Glomerular endothelial cell (primary cell): ENCODE results near the gene TLX3. TPM values are rescaled to one million over a fixed set of nuclear protein-coding genes. Genes with fewer than 3 reads are reported as not detected.

Experiments
- DNase-seq: peaks from one replicate; pipeline ENCODE4 v3.0.0-alpha.2; 2011; ENCODE audit warnings: low read depth, low spot score; ENCODE audit errors: extremely low read depth
- total RNA-seq: library from RNA; depleted of rRNA; stranded (reverse); fragments of >200 nt; gene quantifications from 2 replicates; pipeline ENCODE4 v1.2.3, GENCODE V29; 2015

The TLX3 gene
- total RNA-seq, 1 donor from 2014 or later: not detected

- DNase-seq: no peak
Measured at GRCh38 chr5:171300358-171300757, 8.7 kb upstream of the TLX3 start.

GRCh38 chr5:171306166-171306565 lies 2.9 kb upstream of the TLX3 start:
- no peak for DNase-seq

- DNase-seq: no peak
Measured at GRCh38 chr5:171306781-171307591, 2.1 kb upstream of the TLX3 start.

DNA sequence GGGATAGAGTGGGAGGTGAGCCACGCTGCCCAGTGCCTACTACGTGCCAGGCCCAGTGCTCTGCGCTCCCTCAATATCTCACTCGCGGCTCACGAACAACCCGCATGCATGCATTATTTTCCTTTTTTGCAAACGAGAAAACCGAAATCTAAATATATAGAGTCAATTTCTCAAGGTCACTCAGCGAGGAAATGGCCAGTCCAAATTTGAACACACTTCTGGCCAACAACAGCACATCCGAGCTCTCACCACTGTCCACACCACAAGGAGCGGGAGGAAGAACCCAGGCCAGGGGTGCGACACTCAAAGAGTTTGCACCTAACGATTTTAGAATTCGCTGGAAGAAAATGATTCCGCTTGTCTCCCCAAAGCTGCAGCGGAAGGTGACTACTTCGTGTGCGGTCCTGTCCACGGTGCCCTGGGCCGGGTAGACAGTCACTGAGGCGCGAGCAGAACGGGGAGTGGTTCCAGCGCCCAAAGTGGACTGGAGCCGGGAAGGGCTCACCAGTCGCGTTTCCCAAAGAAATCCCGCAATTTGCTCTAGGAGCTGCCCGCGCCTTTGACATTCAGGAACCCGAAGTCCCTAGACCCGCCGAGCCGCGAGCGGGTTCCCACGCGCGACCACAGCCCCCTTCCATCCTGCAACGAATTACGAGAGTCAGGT lies 1.1 kb upstream of the TLX3 start:
- DNase-seq: no peak

GRCh38 chr5:171309276-171310211 lies 496 bp downstream of the TLX3 start:
- DNase-seq: no peak

- DNase-seq: no peak
Measured at GRCh38 chr5:171310212-171310818, 1.3 kb downstream of the TLX3 start.

DNA sequence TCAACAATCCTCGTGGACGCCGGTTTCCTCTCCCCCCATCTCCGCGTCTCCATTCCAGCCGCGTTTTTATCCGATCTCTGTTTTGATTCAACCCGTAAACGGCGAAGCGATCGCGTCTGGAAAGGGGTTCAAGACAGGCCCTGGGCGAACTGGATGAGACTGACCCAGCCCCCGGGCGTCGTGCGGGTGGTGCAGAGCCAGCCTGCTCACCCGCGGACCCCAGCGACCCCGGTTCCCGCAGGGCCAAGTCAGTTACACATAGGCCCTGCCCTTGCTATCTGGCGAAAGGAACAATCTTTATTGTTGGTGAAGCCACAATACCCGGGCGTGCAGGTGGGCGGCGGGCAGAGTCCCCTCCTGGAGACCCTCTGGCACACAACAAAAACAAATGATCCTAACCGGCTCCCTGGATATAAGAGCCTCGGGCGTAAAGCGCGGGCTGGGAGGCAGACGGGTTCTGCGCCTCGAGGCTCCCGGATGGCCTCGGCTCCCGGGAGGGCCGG lies 1.8 kb downstream of the TLX3 start:
- no peak for DNase-seq

DNA sequence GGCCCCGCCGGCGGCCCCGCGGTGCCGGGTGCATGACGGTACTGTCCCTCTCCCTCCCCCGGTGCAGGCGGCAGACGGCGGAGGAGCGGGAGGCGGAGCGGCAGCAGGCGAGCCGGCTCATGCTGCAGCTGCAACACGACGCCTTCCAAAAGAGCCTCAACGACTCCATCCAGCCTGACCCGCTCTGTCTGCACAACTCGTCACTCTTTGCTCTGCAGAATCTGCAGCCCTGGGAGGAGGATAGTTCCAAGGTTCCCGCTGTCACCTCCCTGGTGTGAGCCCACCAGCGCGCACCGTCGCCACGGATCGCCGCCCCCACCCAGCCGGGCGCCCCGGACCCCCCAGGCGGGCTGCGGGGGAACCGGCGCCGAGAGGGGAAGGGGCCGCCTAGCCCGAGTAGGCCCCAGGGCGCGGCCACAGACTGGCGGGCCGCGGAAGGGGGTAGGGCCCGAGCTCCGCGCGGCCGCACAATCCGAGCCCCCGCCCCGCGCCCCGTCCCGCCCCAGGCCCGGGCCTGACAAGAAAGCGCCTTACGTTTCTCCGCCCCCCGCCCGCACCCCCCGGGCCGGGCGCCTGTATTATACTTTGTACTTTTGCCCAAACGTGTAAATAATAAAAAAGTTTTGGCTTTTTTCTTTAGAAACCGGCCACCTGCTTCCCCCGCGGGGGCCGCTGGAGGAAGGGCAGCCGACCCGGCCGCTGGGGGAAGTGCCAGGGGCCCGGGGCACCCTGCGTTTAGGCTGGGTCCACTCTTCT lies 2.5 kb downstream of the TLX3 start:
- no peak for DNase-seq

- DNase-seq: no peak
Measured at GRCh38 chr5:171312129-171312974, 3.3 kb downstream of the TLX3 start.

GRCh38 chr5:171313481-171314206 lies 4.6 kb downstream of the TLX3 start:
- no peak for DNase-seq

DNA sequence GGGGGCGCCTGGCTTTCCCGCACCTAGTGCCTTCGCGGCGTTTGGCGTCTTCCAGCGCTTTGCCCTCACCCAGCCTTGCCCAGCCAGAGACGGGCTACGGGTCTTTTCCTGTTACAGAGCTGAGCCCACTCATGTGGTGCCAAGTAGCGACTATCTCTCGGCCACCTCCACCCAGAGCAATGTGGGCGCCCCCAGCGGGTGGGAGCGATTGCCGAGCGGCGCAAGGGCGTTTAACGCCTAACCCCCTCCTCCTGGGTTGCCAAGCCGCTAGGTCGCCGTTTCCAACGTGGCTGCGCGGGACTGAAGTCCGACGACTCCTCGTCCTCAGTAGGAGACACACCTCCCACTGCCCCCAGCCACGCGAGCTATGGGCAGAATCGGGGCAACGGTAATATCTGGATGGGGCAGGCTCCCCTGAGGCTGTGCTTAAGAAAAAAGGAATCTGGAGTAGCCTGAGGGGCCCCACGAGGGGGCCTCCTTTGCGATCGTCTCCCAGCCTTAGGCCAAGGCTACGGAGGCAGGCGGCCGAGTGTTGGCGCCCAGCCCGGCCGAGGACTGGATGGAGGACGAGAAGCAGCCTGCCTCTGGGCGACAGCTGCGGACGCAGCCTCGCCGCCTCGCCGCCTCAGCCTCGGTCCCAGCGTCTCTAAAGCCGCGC lies 5.8 kb downstream of the TLX3 start:
- no peak for DNase-seq

DNA sequence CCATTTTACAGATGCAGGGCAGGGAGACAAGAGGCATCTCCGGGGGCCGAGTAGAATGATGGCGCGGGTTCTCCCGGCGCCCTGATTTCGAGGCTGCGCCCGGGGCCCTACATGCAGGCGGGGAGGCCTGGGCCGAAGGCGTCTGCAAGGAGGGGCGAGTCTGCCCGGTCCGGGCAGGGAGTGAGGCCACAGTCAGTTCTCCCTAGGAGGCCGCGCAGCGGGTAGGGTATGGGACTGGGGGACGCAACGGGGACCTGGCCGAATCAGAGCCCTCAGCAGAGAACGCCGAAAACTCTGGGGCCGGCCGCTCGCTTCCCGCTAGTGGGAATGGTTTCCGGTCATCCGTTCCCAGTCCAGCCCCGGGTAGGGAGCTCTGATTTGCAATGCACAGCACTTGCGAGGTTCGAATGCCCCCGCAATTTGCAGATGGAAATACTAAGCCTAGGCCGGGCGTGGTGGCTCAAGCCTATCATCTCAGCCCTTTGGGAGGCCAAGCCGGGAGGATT lies 6.4 kb downstream of the TLX3 start:
- no peak for DNase-seq

- DNase-seq: no peak
Measured at GRCh38 chr5:171315925-171316257, 6.8 kb downstream of the TLX3 start.

- no peak for DNase-seq
Measured at GRCh38 chr5:171316258-171317121, 7.4 kb downstream of the TLX3 start.

- no peak for DNase-seq
Measured at GRCh38 chr5:171317230-171317629, 8.2 kb downstream of the TLX3 start.

DNA sequence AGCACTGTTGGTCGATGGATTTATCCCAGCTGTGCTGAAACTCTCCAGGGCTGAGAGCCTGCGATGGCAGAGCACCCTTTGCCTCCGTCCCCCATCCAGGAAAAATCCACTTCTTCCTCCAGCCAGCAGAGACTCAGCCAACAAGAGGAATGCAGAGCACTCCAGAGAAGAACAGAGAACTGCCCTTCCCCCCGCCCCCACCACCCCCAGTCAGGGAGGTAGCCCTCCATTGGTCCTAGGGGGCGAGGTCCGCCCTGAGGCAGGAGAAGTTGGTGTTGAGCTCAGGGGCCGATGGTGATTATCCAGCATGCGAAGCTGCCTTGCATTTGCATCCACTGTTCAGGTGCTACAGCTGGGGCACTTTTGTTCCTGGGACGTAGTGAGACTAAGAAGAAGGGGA lies 9.0 kb downstream of the TLX3 start:
- no peak for DNase-seq

- no peak for DNase-seq
Measured at GRCh38 chr5:171321447-171321846, 12.4 kb downstream of the TLX3 start.
